ENCODE measurements around the gene CEMP1.
"Not testable (repeated sequence)": the region's sequence is repeated elsewhere in the genome, so short reads cannot be mapped to it uniquely, and the experiment has no call there.

CEMP1 gene

DNA sequence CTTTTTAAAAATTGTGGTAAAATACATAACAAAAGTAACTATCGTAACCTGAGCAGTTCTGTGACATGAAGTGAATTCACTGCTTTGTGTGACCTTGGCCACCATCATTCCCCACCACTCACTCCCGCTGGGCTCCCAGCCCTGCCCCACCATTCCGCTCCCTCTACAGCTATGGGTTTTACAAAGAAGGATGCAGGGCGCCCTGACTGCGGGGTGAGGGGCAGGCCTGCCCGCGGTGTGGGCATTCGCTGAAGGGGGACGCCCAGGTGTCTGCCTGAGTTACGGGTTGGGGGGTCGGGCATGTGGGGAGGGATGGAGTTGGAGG is at the start of gene CEMP1:
Gene CEMP1 (minus strand): TSS at position 38 of the 325 bp plus-strand sequence. CDS start 335 bp downstream, outside the sequence.
- in situ Hi-C loops (cut with MboI; ENCODE audit: low sequenced_read_pairs): no loop called here

GRCh38 chr16:2580818-2581217 is 49.6 kb upstream of the CEMP1 start:
- in situ Hi-C loops (cut with MboI; ENCODE audit: low sequenced_read_pairs): not testable (repeated sequence)

DNA sequence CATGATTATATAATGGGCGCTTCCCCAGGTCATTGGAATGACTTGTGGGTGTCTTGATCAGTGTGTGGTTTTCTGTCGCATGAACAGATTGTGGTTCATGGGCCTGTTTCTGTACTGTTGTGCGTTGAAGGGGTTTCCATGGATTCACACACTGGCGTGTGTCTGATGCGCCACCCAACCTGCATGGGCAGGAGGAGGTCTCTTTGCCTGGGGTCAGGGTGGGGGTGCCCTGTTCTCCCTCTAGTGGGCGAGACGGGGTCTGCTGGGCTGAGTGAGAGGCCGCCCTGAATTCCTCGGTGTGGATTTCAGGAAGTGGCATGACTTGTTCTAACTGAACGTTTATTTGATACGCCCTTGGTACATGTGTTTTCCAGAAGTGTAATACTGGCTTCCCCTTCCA is 48.9 kb upstream of the CEMP1 start:
- in situ Hi-C loops (cut with MboI; ENCODE audit: low sequenced_read_pairs): not testable (repeated sequence)

- in situ Hi-C loops (cut with MboI; ENCODE audit: low sequenced_read_pairs): not testable (repeated sequence)
Measured at GRCh38 chr16:2578905-2579304, 47.7 kb upstream of the CEMP1 start.

GRCh38 chr16:2577044-2577443 is 45.8 kb upstream of the CEMP1 start:
- in situ Hi-C loops (cut with MboI; ENCODE audit: low sequenced_read_pairs): not testable (repeated sequence)

DNA sequence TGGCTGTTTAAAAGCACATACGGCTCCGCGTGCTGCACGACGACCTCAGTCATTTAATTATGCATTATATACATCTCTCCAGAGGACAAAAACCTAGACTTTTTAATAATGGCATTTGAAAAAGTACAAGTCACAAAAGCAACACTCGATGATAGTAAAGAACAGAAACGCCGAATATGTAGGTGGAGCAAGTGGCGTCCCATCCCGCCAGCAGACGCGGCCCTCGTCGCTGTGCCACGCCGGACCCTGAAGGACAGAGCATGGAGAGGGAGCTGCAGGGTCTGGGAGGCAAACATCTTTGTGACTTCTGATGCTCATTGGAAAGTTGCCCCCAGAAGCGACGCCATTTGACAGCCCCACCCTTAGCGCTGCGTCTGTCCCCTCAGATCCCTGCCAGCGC is 44.6 kb upstream of the CEMP1 start:
- in situ Hi-C loops (cut with MboI; ENCODE audit: low sequenced_read_pairs): not testable (repeated sequence)

GRCh38 chr16:2572704-2573103 is 41.5 kb upstream of the CEMP1 start:
- in situ Hi-C loops (cut with MboI; ENCODE audit: low sequenced_read_pairs): not testable (repeated sequence)

DNA sequence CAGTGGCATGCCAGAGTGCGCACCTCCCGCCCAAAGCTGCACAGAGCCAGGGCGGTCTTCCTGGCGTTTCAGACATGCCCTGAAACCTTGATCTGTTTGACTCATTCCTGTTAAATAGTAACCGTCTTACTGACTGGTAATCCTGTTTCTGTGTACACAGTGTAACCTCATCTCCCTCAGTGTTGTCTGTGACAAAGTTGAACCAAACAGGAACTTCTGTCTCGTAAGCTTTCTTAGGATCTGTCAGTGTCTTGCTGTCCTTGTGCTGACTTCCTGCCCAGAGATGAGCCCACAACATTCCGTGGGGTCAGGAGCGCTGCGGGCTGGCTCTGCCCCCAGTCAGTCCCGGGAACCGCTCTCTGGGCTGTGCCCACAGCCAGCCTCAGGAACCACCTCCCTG is 37.4 kb upstream of the CEMP1 start:
- in situ Hi-C loops (cut with MboI; ENCODE audit: low sequenced_read_pairs): not testable (repeated sequence)

- in situ Hi-C loops (cut with MboI; ENCODE audit: low sequenced_read_pairs): not testable (repeated sequence)
Measured at GRCh38 chr16:2567506-2567905, 36.3 kb upstream of the CEMP1 start.

GRCh38 chr16:2560798-2561133 is 29.6 kb upstream of the CEMP1 start:
- in situ Hi-C loops (cut with MboI; ENCODE audit: low sequenced_read_pairs): not testable (repeated sequence)

DNA sequence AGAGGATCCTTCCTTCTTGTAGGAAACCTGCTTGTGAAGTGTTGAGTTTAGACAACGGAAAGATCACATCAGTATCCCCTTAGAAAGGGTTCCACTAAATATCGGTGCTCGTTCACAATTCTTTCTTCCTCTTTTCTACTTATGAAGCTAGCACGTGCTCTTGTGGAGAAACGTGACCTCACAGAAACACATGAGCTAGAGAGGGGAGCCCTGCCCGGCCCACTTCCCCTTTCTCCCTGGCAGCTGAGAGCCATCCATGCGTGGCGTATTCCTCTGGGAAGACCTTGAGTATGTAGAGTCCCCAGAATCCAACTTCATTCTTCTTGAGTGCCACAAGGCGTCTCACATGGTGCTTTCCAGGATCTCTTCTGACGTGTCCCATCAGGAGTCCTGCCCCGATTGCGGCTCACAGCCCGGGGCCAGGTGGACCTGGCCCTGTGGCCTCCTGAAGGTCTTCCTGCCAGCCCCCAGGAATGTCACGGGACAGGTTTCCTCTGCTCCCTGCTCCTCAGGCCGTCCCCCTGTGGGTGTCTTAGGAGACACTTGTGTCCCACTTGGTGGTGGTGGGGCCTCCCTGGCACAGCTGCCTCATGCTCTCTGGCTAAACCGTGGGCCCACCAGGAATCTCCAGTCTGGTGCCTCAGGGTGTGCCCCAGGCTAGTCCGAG is 29.1 kb upstream of the CEMP1 start:
- in situ Hi-C loops (cut with MboI; ENCODE audit: low sequenced_read_pairs): not testable (repeated sequence)

- in situ Hi-C loops (cut with MboI; ENCODE audit: low sequenced_read_pairs): not testable (repeated sequence)
Measured at GRCh38 chr16:2557150-2557549, 25.9 kb upstream of the CEMP1 start.

DNA sequence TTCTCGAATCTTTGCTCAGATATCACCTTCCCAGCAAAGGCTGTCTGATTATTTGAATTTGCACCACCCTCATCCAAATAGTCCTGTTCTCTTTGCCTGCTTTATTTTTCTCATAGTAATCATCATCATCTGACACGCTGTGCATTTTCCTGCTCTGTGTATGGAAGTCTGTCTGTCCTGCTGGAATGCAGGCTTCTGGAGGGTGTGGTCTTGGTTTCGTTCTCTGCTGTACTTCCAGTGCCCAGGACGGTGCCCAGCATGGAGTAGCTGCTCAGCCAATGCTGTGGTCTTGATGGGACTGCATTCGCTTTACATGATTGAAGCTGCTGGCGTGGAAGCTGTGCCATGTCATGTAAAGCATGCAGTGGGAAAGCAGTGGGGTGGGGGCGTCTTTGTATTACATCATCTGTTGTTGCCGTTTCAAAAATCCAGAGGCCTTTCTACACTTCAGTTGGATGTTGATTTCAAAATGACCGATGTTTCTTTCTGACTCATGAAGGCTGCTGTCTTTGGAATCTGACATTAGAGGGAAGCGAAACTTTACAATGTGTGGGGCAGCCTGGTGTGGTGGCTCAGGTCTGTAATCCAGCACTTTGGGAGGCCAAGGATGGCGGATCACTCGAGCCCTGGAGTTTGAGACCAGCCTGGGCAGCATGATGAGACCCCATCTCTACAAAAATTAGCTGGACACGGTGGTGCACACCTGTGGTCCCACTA is 23.7 kb upstream of the CEMP1 start:
- in situ Hi-C loops (cut with MboI; ENCODE audit: low sequenced_read_pairs): not testable (repeated sequence)

GRCh38 chr16:2551420-2551889 is 20.2 kb upstream of the CEMP1 start:
- in situ Hi-C loops (cut with MboI; ENCODE audit: low sequenced_read_pairs): not testable (repeated sequence)

DNA sequence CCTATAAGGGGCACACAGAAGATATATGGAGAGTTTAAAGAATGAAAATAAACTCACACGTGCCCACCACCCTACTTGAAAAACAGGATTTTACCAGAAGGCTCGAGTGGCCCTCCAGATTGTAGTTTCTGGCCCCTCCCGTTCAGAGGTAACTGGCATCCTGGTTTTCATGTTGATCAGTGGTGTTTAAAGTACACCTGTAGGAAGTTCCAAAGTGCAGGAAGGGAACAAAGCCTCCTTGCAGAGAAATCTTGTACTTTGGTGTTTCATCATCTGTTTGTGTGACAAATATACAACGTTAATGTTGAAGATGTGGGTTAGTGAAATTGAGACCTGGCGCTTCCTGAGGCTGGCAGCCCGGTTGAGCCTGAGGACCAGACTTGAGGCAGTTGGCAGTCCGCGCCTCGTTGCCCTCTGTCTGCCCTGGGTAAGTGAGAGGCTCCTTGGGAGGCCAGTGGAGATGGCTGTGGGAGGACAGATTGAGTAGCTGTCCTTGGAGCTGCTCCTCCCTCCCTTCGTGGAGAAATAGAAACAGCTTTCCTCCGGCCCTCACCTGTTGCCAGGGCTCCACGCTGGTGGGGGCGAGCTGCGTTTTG is 19.2 kb upstream of the CEMP1 start:
- in situ Hi-C loops (cut with MboI; ENCODE audit: low sequenced_read_pairs): not testable (repeated sequence)

DNA sequence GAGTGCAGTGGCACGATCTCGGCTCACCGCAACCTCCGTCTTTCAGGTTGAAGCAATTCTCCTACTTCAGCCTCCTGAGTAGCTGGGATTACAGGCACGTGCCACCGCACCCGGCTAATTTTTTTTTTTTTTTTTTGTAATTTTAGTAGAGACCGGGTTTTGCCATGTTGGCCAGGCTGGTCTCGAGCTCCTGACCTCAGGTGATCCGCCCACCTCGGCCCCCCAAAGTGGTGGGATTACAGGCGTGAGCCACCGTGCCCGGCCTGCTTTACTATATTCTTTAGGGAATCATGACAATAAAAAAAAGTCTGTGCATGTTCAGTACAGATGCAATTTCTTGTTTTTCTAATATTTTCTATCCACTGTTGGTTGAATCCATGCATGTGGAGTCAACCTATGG is 12.6 kb upstream of the CEMP1 start:
- in situ Hi-C loops (cut with MboI; ENCODE audit: low sequenced_read_pairs): not testable (repeated sequence)

DNA sequence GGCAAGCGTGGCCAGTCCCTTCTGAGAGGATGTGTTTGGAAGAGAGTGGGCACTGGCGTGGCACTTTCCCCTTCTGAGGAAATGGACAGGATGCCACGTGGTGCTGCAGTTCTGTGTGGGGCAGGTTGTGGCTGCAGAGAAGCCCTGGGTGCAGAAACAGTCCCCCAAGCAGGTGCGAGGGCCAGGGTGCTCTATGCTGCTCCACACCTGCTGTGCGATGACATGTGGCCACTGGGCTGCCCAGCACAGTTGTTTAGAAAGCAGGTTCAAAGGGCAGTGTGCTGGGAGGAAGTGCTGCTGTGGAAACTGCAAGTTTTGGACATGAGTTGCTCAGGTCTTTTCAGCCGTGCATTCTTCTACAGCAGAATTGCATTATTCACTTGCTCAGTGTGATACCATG is 10.2 kb upstream of the CEMP1 start:
- in situ Hi-C loops (cut with MboI; ENCODE audit: low sequenced_read_pairs): not testable (repeated sequence)

GRCh38 chr16:2540912-2541311 is 9.7 kb upstream of the CEMP1 start:
- in situ Hi-C loops (cut with MboI; ENCODE audit: low sequenced_read_pairs): not testable (repeated sequence)

DNA sequence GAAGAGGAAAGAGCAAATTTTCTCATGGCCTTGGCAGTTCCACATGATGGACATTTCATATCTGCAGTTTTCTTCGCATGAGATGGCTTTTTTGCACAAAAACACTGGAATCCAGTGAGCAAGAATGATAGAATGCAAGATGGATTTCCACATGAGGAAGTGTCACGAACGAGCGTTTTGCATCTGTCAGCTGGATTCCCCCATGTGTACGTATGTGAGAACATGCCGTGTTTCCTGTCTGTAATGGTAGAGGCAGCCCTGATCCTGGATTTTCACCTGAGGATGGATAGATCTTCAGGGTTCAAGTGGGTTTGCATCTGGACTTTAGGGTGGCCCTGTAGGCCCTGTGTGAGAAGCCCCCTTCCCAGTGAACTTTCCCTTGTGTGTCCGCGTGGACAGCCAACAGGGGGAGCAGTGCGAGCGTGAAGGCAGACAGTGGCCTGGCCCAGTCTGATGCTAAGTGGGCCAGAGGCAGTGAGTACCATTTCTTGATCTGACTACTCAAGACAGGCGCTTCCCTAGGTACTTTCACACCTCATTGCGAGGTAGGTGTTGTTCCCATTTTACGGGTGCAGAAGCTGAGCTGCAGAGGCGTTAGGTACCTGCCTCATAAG is 8.7 kb upstream of the CEMP1 start:
- in situ Hi-C loops (cut with MboI; ENCODE audit: low sequenced_read_pairs): not testable (repeated sequence)

- in situ Hi-C loops (cut with MboI; ENCODE audit: low sequenced_read_pairs): not testable (repeated sequence)
Measured at GRCh38 chr16:2539192-2539844, 8.1 kb upstream of the CEMP1 start.
